ENCODE results near the gene ZNF514. TPM values are rescaled to one million over a fixed set of nuclear protein-coding genes. Genes with fewer than 3 reads are reported as not detected.
A peak's percentile ranks its signal among the peaks of the same experiment; 100 is the strongest.

Gene ZNF514
- total RNA-seq, 1 donor from 2014 or later = 8.1 TPM

DNA sequence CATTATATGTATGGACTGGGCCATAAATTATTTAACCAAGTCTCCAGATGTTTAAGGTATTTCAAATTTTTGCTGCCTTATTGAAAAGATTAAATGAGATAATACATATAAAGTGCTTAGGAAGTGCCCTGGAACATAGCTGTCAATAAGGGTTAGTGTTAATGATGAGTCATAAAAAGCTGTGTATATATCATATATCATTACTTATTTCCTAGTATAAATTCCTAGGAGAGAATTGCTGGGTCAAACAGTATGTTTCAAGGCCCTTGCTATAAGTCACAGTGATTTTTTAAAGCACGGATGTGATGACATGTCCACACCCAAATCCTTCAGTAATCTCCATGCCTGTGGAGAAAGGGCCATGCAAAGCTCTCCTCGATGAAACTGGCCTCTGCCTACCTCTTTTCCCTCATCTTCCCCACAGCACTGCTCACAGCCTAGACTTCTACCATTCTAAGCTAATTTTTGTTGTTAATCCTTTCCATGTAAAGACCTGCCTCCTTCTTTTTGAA, 14.4 kb upstream of the ZNF514 start:
- peaks cover 15% of the 10 kb centered on the region for H3K36me3 Mint-ChIP-seq (ENCODE audit: low read depth, unreplicated experiment)
- no peak overlapping the region for H3K9ac ChIP-seq (ENCODE audit: low read length)
- no peaks in the 10 kb centered on the region for H3K27me3 Mint-ChIP-seq (ENCODE audit: low read depth, unreplicated experiment)
- FAIRE-seq = no peak
- H3K9me3 Mint-ChIP-seq (ENCODE audit: unreplicated experiment) = peaks cover 4% of the 10 kb centered on the region
- H3K4me1 ChIP-seq (ENCODE audit: insufficient read depth, low read length) = no peaks in the 10 kb centered on the region
- H3K4me2 ChIP-seq (ENCODE audit: low read length) = no peak overlapping the region
- no peaks in the 10 kb centered on the region for H3K36me3 ChIP-seq (ENCODE audit: insufficient read depth, low read length)
- H3K27me3 ChIP-seq (ENCODE audit: insufficient read depth, low read length) = no peaks in the 10 kb centered on the region
- H3K9me3 ChIP-seq (ENCODE audit: insufficient read depth, low read depth, low read length) = no peaks in the 10 kb centered on the region
- no peak for DNase-seq (ENCODE audit: low read depth)
- peaks cover 8% of the 10 kb centered on the region for H3K4me1 Mint-ChIP-seq (ENCODE audit: low read depth, unreplicated experiment)
- H3K27ac ChIP-seq (ENCODE audit: low read depth, low read length) = no peak overlapping the region
- TF ChIP-seq, protein P1, sequence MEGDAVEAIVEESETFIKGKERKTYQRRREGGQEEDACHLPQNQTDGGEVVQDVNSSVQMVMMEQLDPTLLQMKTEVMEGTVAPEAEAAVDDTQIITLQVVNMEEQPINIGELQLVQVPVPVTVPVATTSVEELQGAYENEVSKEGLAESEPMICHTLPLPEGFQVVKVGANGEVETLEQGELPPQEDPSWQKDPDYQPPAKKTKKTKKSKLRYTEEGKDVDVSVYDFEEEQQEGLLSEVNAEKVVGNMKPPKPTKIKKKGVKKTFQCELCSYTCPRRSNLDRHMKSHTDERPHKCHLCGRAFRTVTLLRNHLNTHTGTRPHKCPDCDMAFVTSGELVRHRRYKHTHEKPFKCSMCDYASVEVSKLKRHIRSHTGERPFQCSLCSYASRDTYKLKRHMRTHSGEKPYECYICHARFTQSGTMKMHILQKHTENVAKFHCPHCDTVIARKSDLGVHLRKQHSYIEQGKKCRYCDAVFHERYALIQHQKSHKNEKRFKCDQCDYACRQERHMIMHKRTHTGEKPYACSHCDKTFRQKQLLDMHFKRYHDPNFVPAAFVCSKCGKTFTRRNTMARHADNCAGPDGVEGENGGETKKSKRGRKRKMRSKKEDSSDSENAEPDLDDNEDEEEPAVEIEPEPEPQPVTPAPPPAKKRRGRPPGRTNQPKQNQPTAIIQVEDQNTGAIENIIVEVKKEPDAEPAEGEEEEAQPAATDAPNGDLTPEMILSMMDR (IDR thresholded peaks at IDR 0.05; ENCODE audit: insufficient read depth, low read depth, low read length) = no peak
- TF ChIP-seq EZH2 (IDR thresholded peaks at IDR 0.05; ENCODE audit: insufficient read depth, low read length) = no peak
- H2AFZ ChIP-seq (ENCODE audit: low read depth, low read length) = no peak overlapping the region
- H3K27ac Mint-ChIP-seq (ENCODE audit: unreplicated experiment) = no peak overlapping the region
- H3K4me3 Mint-ChIP-seq (ENCODE audit: unreplicated experiment) = no peak overlapping the region
- H3K4me3 ChIP-seq (ENCODE audit: insufficient read depth, low read depth, low read length) = no peak overlapping the region
- H3K79me2 ChIP-seq (ENCODE audit: insufficient read depth, low read length) = peaks cover 22% of the 10 kb centered on the region
- H4K20me1 ChIP-seq (ENCODE audit: insufficient read depth, low read length) = no peaks in the 10 kb centered on the region

DNA sequence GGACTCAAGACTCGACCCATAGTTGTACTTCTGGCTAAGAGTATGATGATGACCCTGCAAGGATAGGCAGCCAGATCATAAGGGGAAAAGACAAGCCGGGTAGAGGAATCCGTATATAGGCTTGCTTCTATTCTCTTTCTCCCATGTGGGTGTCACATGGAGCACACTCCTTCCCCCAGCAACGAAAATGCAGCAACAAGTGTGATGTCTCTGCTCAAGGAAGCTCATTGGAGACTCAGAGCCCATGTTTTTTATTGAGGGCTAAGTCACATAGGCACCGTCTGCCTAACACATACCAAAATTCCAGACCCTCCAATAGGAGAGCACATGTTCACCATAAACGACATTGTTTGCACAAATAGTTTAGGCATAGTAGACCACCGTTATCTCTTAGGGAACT, 12.3 kb upstream of the ZNF514 start:
- H3K27me3 Mint-ChIP-seq (ENCODE audit: low read depth, unreplicated experiment) = no peaks in the 10 kb centered on the region
- H3K4me3 Mint-ChIP-seq (ENCODE audit: unreplicated experiment) = no peak overlapping the region
- DNase-seq (ENCODE audit: low read depth) (no peak), FAIRE-seq (no peak)
- H3K36me3 ChIP-seq (ENCODE audit: insufficient read depth, low read length) = no peaks in the 10 kb centered on the region
- no peaks in the 10 kb centered on the region for H3K9me3 ChIP-seq (ENCODE audit: insufficient read depth, low read depth, low read length)
- peaks cover 7% of the 10 kb centered on the region for H3K36me3 Mint-ChIP-seq (ENCODE audit: low read depth, unreplicated experiment)
- H2AFZ ChIP-seq (ENCODE audit: low read depth, low read length) = no peak overlapping the region
- H3K27ac Mint-ChIP-seq (ENCODE audit: unreplicated experiment) = no peak overlapping the region
- H3K9me3 Mint-ChIP-seq (ENCODE audit: unreplicated experiment) = no peaks in the 10 kb centered on the region
- no peak overlapping the region for H3K9ac ChIP-seq (ENCODE audit: low read length)
- TF ChIP-seq, protein P1 (IDR thresholded peaks at IDR 0.05; ENCODE audit: insufficient read depth, low read depth, low read length) = no peak
- TF ChIP-seq EZH2 (IDR thresholded peaks at IDR 0.05; ENCODE audit: insufficient read depth, low read length) = no peak
- H3K27me3 ChIP-seq (ENCODE audit: insufficient read depth, low read length) = no peaks in the 10 kb centered on the region
- H4K20me1 ChIP-seq (ENCODE audit: insufficient read depth, low read length) = peaks cover 5% of the 10 kb centered on the region
- peaks cover 35% of the 10 kb centered on the region for H3K79me2 ChIP-seq (ENCODE audit: insufficient read depth, low read length)
- no peaks in the 10 kb centered on the region for H3K4me1 ChIP-seq (ENCODE audit: insufficient read depth, low read length)
- peaks cover 8% of the 10 kb centered on the region for H3K4me1 Mint-ChIP-seq (ENCODE audit: low read depth, unreplicated experiment)
- H3K4me2 ChIP-seq (ENCODE audit: low read length) = no peak overlapping the region
- H3K4me3 ChIP-seq (ENCODE audit: insufficient read depth, low read depth, low read length) = no peak overlapping the region
- H3K27ac ChIP-seq (ENCODE audit: low read depth, low read length) = no peak overlapping the region

DNA sequence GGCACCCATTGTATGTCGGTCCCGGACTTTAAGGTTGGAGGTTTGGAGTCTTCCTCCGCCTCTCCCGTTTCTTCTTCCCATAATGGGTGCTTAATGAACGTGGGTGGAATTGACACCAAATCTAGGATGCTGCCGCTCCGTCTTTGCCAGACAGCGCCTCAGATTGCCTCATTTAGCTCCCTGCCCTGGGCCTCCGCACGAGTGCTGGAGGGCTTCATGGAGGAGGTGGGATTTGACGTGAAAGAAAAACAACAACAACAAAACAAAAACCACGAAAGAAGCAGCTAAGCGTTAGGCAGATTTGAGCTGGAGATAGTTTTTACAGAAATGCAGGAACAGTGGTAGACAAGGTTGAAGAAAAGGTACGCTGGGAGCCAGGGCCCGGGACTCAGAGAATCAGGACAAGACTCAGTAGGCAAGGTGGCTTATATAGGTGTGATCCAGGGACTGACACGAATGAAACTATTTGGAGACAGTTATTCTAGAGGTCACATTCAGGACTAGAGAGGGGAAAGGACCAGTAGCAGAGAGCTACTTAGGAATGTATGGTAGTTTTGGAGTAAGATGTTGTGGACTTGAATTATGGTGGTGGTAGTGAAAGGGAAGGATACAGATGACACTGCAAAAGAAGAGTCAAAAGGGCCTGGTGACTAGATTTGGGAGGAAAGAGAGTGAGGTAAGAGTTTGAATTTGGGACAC, 6.6 kb upstream of the ZNF514 start:
- no peak for FAIRE-seq
- peaks cover 49% of the 10 kb centered on the region for H3K79me2 ChIP-seq (ENCODE audit: insufficient read depth, low read length)

More for the DNA sequence above, 6.6 kb upstream of the ZNF514 start:
- H3K4me2 ChIP-seq (ENCODE audit: low read length) = peak overlapping the region; percentile 93
- H3K27me3 ChIP-seq (ENCODE audit: insufficient read depth, low read length) = no peaks in the 10 kb centered on the region
- no peaks in the 10 kb centered on the region for H3K9me3 ChIP-seq (ENCODE audit: insufficient read depth, low read depth, low read length)
- TF ChIP-seq, protein P1 (IDR thresholded peaks at IDR 0.05; ENCODE audit: insufficient read depth, low read depth, low read length) = no peak
- TF ChIP-seq EZH2 (IDR thresholded peaks at IDR 0.05; ENCODE audit: insufficient read depth, low read length) = no peak
- H3K4me3 Mint-ChIP-seq (ENCODE audit: unreplicated experiment) = peak overlapping the region; percentile 97
- peaks cover 5% of the 10 kb centered on the region for H4K20me1 ChIP-seq (ENCODE audit: insufficient read depth, low read length)
- peak overlapping the region; percentile 87 for H3K4me3 ChIP-seq (ENCODE audit: insufficient read depth, low read depth, low read length)
- peaks cover 2% of the 10 kb centered on the region for H3K36me3 Mint-ChIP-seq (ENCODE audit: low read depth, unreplicated experiment)
- H3K27ac Mint-ChIP-seq (ENCODE audit: unreplicated experiment) = peak overlapping the region; percentile 99
- H2AFZ ChIP-seq (ENCODE audit: low read depth, low read length) = peak overlapping the region; percentile 97
- H3K36me3 ChIP-seq (ENCODE audit: insufficient read depth, low read length) = no peaks in the 10 kb centered on the region
- H3K9ac ChIP-seq (ENCODE audit: low read length) = peak overlapping the region; percentile 92
- peaks cover 4% of the 10 kb centered on the region for H3K4me1 ChIP-seq (ENCODE audit: insufficient read depth, low read length)
- peak overlapping the region; percentile 98 for H3K27ac ChIP-seq (ENCODE audit: low read depth, low read length)
- H3K4me1 Mint-ChIP-seq (ENCODE audit: low read depth, unreplicated experiment) = peaks cover 10% of the 10 kb centered on the region
- DNase-seq (ENCODE audit: low read depth) = no peak
- peaks cover 2% of the 10 kb centered on the region for H3K9me3 Mint-ChIP-seq (ENCODE audit: unreplicated experiment)
- H3K27me3 Mint-ChIP-seq (ENCODE audit: low read depth, unreplicated experiment) = no peaks in the 10 kb centered on the region
